Neural crest cell (in vitro differentiated cells): ENCODE measurements around the gene TGIF2. TPM values are rescaled to one million over a fixed set of nuclear protein-coding genes. Genes with fewer than 3 reads are reported as not detected.
"Not testable (repeated sequence)": the region's sequence is repeated elsewhere in the genome, so short reads cannot be mapped to it uniquely, and the experiment has no call there.

Experiments
- DNase-seq: peaks from one replicate; pipeline ENCODE4 v3.0.0; 2021; ENCODE audit warnings: low read depth, mixed read lengths, low spot score
- H3K27ac Mint-ChIP-seq: one replicate; pipeline ENCODE4 v1.8.0; 2021; ENCODE audit warnings: mild to moderate bottlenecking, mixed read lengths; ENCODE audit not compliant: unreplicated experiment
- H3K27me3 Mint-ChIP-seq: 2 replicates; pipeline ENCODE4 v1.8.0; 2021; ENCODE audit warnings: low read depth, mild to moderate bottlenecking, mixed read lengths
- H3K36me3 Mint-ChIP-seq: 2 replicates; pipeline ENCODE4 v1.8.0; 2021; ENCODE audit warnings: low read depth, mild to moderate bottlenecking, mixed read lengths
- H3K4me1 Mint-ChIP-seq: 2 replicates; pipeline ENCODE4 v1.8.0; 2021; ENCODE audit warnings: mixed read lengths
- H3K4me3 Mint-ChIP-seq: one replicate; pipeline ENCODE4 v1.8.0; 2021; ENCODE audit warnings: mild to moderate bottlenecking, mixed read lengths
- H3K9me3 Mint-ChIP-seq: 2 replicates; pipeline ENCODE4 v1.8.0; 2021; ENCODE audit warnings: mixed read lengths
- total RNA-seq: library from RNA; stranded (reverse); gene quantifications from 2 replicates; pipeline ENCODE4 v1.2.1, GENCODE V29; 2021
- TF ChIP-seq, protein P1 (sequence below): fragments of 200-600 bp; sonication (generic); conservative IDR thresholded peaks from 2 replicates; pipeline ENCODE4 v1.5.0; 2021; ENCODE audit warnings: antibody characterized with exemption, mild to moderate bottlenecking

TGIF2 gene
- total RNA-seq, 1 donor from 2014 or later = 73.8 TPM

DNA sequence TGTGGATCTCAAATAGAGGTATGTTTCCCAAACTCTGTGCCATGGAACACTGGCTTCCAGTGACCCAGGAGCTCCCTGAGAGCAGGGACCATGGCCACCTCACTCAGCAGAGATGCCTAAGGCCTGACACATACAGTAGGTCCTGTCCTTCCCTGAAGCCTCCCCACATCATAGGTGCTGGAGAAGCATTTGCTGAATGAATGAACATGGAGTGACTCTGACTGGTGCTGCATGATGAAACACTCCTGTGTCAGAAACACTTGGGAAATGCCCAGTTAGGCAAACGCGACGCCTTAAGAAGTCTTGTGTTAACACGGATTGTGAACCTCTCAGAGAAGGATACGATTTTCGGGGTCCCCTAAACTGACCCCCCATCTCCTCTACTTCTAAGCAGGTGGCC is 58.2 kb downstream of the TGIF2 start:
- peaks cover 10% of the 10 kb centered on the region for H3K4me1 Mint-ChIP-seq
- no peaks in the 10 kb centered on the region for H3K9me3 Mint-ChIP-seq
- TF ChIP-seq, protein P1, sequence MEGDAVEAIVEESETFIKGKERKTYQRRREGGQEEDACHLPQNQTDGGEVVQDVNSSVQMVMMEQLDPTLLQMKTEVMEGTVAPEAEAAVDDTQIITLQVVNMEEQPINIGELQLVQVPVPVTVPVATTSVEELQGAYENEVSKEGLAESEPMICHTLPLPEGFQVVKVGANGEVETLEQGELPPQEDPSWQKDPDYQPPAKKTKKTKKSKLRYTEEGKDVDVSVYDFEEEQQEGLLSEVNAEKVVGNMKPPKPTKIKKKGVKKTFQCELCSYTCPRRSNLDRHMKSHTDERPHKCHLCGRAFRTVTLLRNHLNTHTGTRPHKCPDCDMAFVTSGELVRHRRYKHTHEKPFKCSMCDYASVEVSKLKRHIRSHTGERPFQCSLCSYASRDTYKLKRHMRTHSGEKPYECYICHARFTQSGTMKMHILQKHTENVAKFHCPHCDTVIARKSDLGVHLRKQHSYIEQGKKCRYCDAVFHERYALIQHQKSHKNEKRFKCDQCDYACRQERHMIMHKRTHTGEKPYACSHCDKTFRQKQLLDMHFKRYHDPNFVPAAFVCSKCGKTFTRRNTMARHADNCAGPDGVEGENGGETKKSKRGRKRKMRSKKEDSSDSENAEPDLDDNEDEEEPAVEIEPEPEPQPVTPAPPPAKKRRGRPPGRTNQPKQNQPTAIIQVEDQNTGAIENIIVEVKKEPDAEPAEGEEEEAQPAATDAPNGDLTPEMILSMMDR = no peak
- no peak for DNase-seq
- H3K36me3 Mint-ChIP-seq = no peaks in the 10 kb centered on the region
- no peak overlapping the region for H3K4me3 Mint-ChIP-seq
- no peaks in the 10 kb centered on the region for H3K27me3 Mint-ChIP-seq
- H3K27ac Mint-ChIP-seq = no peak overlapping the region

- Mint-ChIP-seq H3K36me3 (no peaks in the 10 kb centered on the region), H3K4me3 (no peak overlapping the region), H3K27me3 (no peaks in the 10 kb centered on the region), H3K4me1 (peaks cover 7% of the 10 kb centered on the region), H3K27ac (no peak overlapping the region), H3K9me3 (no peaks in the 10 kb centered on the region)
- no peak for DNase-seq
- TF ChIP-seq, protein P1 = no peak
These were observed 58.7 kb downstream of the TGIF2 start for GRCh38 chr20:36632147-36632486.

- DNase-seq = no peak
- Mint-ChIP-seq H3K27ac (no peak overlapping the region), H3K9me3 (no peaks in the 10 kb centered on the region), H3K4me1 (peaks cover 7% of the 10 kb centered on the region), H3K36me3 (no peaks in the 10 kb centered on the region), H3K4me3 (no peak overlapping the region), H3K27me3 (no peaks in the 10 kb centered on the region)
- TF ChIP-seq, protein P1 = no peak
These were observed 59.3 kb downstream of the TGIF2 start for GRCh38 chr20:36632487-36633284.

DNA sequence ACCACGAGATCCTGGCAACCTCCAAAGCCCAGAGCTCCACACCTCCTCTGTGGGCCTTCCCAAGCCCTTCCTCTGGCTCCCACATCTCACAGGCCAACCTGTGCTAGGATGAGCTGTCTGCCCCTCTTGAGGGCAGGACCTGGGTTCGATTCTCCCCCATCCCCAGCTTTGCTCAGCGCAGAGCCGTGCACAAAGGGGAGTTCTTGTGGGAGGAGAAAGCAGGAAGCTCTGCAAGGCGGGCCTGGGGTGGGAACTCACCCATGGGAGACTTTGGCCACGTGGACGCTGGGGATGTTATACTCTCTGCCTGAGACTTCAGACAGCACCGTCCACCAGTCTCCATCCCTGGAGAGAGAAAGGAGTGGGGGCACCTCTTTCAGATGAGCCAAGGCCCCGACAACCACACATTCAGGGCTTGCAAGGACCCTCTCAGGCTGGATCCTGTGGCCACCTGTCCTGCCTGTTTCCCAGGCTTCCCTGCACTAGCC is 59.9 kb downstream of the TGIF2 start:
- no peak overlapping the region for H3K4me3 Mint-ChIP-seq
- TF ChIP-seq, protein P1 = no peak
- H3K27ac Mint-ChIP-seq = peak overlapping the region; percentile 62

DNA sequence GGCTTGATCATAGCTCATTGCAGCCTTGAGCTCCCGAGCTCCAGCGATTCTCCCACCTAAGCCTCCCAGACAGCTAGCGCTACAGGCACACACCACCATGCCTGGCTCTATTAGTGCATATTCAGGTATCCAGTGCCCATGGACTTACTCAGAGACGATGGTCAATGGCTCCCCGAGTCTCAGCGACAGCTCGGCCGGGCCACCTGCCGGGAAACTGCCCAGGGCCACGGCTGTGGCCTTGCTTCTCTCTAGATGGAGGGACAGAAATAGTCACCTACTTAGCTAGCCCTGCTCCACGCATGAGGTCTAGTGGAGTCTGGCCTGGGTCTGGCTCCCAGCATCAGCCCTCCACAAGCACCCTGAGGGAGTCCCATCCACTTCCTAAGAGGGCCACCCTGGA is 60.9 kb downstream of the TGIF2 start:
- Mint-ChIP-seq H3K4me3 (no peak overlapping the region), H3K4me1 (peaks cover 7% of the 10 kb centered on the region), H3K27ac (peak overlapping the region; percentile 71), H3K9me3 (no peaks in the 10 kb centered on the region), H3K27me3 (no peaks in the 10 kb centered on the region), H3K36me3 (no peaks in the 10 kb centered on the region)
- no peak for DNase-seq
- TF ChIP-seq, protein P1 = no peak

More for the DNA sequence above, 59.9 kb downstream of the TGIF2 start:
- Mint-ChIP-seq H3K4me1 (peaks cover 7% of the 10 kb centered on the region), H3K36me3 (no peaks in the 10 kb centered on the region), H3K9me3 (no peaks in the 10 kb centered on the region), H3K27me3 (no peaks in the 10 kb centered on the region)
- no peak for DNase-seq

DNA sequence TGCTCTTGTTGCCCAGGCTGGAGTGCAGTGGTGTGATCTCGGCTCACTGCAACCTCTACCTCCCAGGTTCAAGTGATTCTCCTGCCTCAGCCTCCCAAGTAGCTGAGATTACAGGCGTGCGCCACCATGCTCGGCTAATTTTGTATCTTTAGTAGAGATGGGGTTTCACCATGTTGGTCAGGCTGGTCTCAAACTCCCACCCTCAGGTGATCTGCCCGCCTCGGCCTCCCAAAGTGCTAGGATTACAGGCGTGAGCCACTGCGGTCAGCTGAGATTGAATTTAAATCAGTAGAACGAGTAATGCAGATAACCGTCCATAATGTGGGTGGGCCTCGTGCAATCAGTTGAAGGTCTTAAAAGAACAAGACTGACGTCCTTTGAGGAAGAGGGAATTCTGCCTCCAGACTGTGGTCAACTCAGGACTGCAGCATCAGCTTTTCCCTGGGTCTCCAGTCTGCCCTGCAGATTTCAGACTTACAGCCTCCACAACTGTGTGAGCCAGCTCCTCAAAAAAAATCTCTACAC is 65.5 kb downstream of the TGIF2 start:
- H3K4me3 Mint-ChIP-seq, H3K36me3 Mint-ChIP-seq, H3K4me1 Mint-ChIP-seq: not testable (repeated sequence)

More for the DNA sequence above, 65.5 kb downstream of the TGIF2 start:
- not testable (repeated sequence) for DNase-seq, H3K9me3 Mint-ChIP-seq, H3K27ac Mint-ChIP-seq, H3K27me3 Mint-ChIP-seq
